K562 (cell line): ENCODE measurements around the gene CCDC15. TPM values are rescaled to one million over a fixed set of nuclear protein-coding genes. Genes with fewer than 3 reads are reported as not detected.

Experiments used
- CBX3 ChIP-seq, 2 experiments: IDR thresholded peaks; 1 replicate in 1 of 2; 2 replicates in 1 of 2; pipeline ENCODE4 v1.6.1; 2012; ENCODE audit warnings: inconsistent platforms in 2 of 2, low read length in 2 of 2, borderline replicate concordance in 1 of 2, control low read depth in 1 of 2
- CBX8 ChIP-seq: fragments of 200-600 bp; sonication (generic); IDR thresholded peaks from 2 replicates; pipeline ENCODE4 v1.6.1; 2012; ENCODE audit warnings: borderline replicate concordance, mixed run types, low read depth, mild to moderate bottlenecking, moderate library complexity, mixed read lengths, low read length, control low read depth, inconsistent platforms; ENCODE audit not compliant: poor library complexity, severe bottlenecking; ENCODE audit errors: extremely low read depth
- E2F4 ChIP-seq: sonication (generic); formaldehyde crosslinking; IDR thresholded peaks from 2 replicates; pipeline ENCODE4 v1.8.0; 2022; ENCODE audit warnings: mild to moderate bottlenecking, low read depth, missing genetic modification reagents
- FOXJ3 ChIP-seq: sonication (generic); formaldehyde crosslinking; IDR thresholded peaks from 2 replicates; pipeline ENCODE4 v1.4.0; 2020; ENCODE audit warnings: mild to moderate bottlenecking, missing genetic modification reagents
- GABPB2 ChIP-seq: fragments of 250-450 bp; sonication (Bioruptor Pico); conservative IDR thresholded peaks from 2 replicates; pipeline ENCODE4 v1.5.1; 2021; ENCODE audit warnings: mild to moderate bottlenecking
- GTF2F1 ChIP-seq: IDR thresholded peaks from 2 replicates; pipeline ENCODE4 v1.6.1; 2011; ENCODE audit warnings: low read depth, low read length, improper control_type of control experiment
- MLX ChIP-seq, 2 experiments: fragments of 450-650 bp in 1 of 2; sonication (generic) in 1 of 2; formaldehyde crosslinking; conservative IDR thresholded peaks; 2 replicates each; pipeline versions ENCODE4 v1.4.0 to v1.8.1; 2020 to 2022; ENCODE audit warnings: mild to moderate bottlenecking in 1 of 2, missing genetic modification reagents in 1 of 2
- MYC ChIP-seq, 2 experiments: fragments of 250-450 bp in 1 of 2; sonication (Bioruptor Pico) in 1 of 2; IDR thresholded peaks; 2 replicates each; pipeline versions ENCODE4 v1.5.1 to v1.6.1; 2012 to 2021; ENCODE audit warnings: low read depth in 2 of 2, borderline replicate concordance in 1 of 2, improper control_type of control experiment in 1 of 2, low read length in 1 of 2, mild to moderate bottlenecking in 1 of 2, moderate library complexity in 1 of 2
- NFIC ChIP-seq: fragments of 450-650 bp; IDR thresholded peaks from 2 replicates; pipeline ENCODE4 v1.6.1; 2017; ENCODE audit warnings: mild to moderate bottlenecking, inconsistent platforms
- NONO ChIP-seq, 2 experiments: fragments of 200-400 bp in 1 of 2; fragments of 450-650 bp in 1 of 2; formaldehyde crosslinking in 1 of 2; IDR thresholded peaks; 2 replicates each; pipeline ENCODE4 v1.6.1; 2017; ENCODE audit warnings: low read depth in 2 of 2, mild to moderate bottlenecking in 2 of 2, moderate library complexity in 2 of 2, low read length in 1 of 2
- PTRF ChIP-seq: fragments of 450-650 bp; IDR thresholded peaks from 2 replicates; pipeline ENCODE4 v1.6.1; 2016; ENCODE audit warnings: mild to moderate bottlenecking, missing genetic modification characterization, missing compliant biosample characterization
- RBM39 ChIP-seq: fragments of 200-400 bp; formaldehyde crosslinking; optimal IDR thresholded peaks from 2 replicates; pipeline ENCODE3; 2018; ENCODE audit warnings: low read depth, low read length
- TAL1 ChIP-seq: fragments of 450-650 bp; IDR thresholded peaks from 2 replicates; pipeline ENCODE4 v1.6.1; 2016; ENCODE audit warnings: mild to moderate bottlenecking
- TFAP4 ChIP-seq: sonication (generic); formaldehyde crosslinking; IDR thresholded peaks from 2 replicates; pipeline ENCODE4 v1.8.0; 2022; ENCODE audit warnings: missing genetic modification reagents, mild to moderate bottlenecking, moderate library complexity, borderline replicate concordance
- ZC3H11A ChIP-seq: IDR thresholded peaks from 2 replicates; pipeline ENCODE4 v1.6.1; 2012; ENCODE audit warnings: low read depth, low read length, improper control_type of control experiment
- ZSCAN32 ChIP-seq: fragments of 450-650 bp; formaldehyde crosslinking; IDR thresholded peaks from 2 replicates; pipeline ENCODE4 v1.4.0; 2020; ENCODE audit warnings: mild to moderate bottlenecking, moderate library complexity
- polyA plus RNA-seq, 8 experiments: library from polyadenylated mRNA; depleted of rRNA in 4 of 8; stranded (reverse) in 5 of 8; unstranded in 3 of 8; fragments of >200 nt; fragmentation: Nextera tagmentation in 2 of 8; fragmentation: Illumina TruSeq in 1 of 8; extraction: Ambion mirVana in 2 of 8; extraction: Trizol in 1 of 8; gene quantifications; 2 replicates each; pipeline versions ENCODE4 v1.2.1 to v1.2.3, GENCODE V29; 2011 to 2014; ENCODE audit warnings: inconsistent platforms in 1 of 8, missing spikeins in 1 of 8
- total RNA-seq, 7 experiments: library from RNA; depleted of rRNA in 6 of 7; stranded (reverse); fragments of >200 nt in 6 of 7; fragmentation: Illumina TruSeq in 2 of 7; extraction: Trizol in 2 of 7; gene quantifications; 2 replicates each; pipeline versions ENCODE4 v1.2.1 to v1.2.3, GENCODE V29; 2011 to 2021; ENCODE audit warnings: low replicate concordance in 1 of 7
- TF ChIP-seq, protein P1 (sequence below): fragments of 450-650 bp; IDR thresholded peaks from 2 replicates; pipeline ENCODE4 v1.6.1; 2018; ENCODE audit warnings: mild to moderate bottlenecking, low read depth; ENCODE audit not compliant: partially characterized antibody
- TF ChIP-seq, protein P2 (sequence below): sonication (generic); formaldehyde crosslinking; IDR thresholded peaks from 2 replicates; pipeline ENCODE4 v1.8.1; 2023; ENCODE audit warnings: mild to moderate bottlenecking, missing genetic modification reagents

CCDC15 gene
- total and polyA plus RNA-seq, 9 of the 15 experiments (the other 6 are each of a cell fraction or from before 2014, with no cell fraction given) = 1.9 to 9.2 (median 3.9) TPM

GRCh38 chr11:125074511-125075241 is 120.7 kb downstream of the CCDC15 start (continued):
- TF ChIP-seq PTRF (tag) (no peak), TAL1 (peak; percentile 85), TFAP4 (CRISPR knock-in tag) (peak; percentile 90), RBM39 (no peak), CBX8 (no peak), NFIC (peak; percentile 66), E2F4 (CRISPR knock-in tag) (no peak), GABPB2 (CRISPR knock-in tag) (no peak), NONO (IDR thresholded peaks at IDR 0.05; ENCODE audit: low read depth in 2 of 2, low read length in 1 of 2) (no peak), MLX (CRISPR knock-in tag; conservative IDR thresholded peaks at IDR 0.05) (no peak), FOXJ3 (CRISPR knock-in tag) (no peak), GTF2F1 (no peak), ZSCAN32 (CRISPR knock-in tag) (no peak), ZC3H11A (no peak), MYC (IDR thresholded peaks at IDR 0.05; ENCODE audit: low read depth, low read length) (peak; percentile 46; the same call in 1 of the 2 replicates), MYC (CRISPR knock-in tag; IDR thresholded peaks at IDR 0.05; ENCODE audit: borderline replicate concordance, low read depth) (no peak), CBX3 (IDR thresholded peaks at IDR 0.05; ENCODE audit: borderline replicate concordance in 1 of 2, low read length in 2 of 2) (0 out of 3 replicates have a peak, but pooled peaks of 1 of the 2 experiments have one; percentile 11)
- TF ChIP-seq, protein P1, sequence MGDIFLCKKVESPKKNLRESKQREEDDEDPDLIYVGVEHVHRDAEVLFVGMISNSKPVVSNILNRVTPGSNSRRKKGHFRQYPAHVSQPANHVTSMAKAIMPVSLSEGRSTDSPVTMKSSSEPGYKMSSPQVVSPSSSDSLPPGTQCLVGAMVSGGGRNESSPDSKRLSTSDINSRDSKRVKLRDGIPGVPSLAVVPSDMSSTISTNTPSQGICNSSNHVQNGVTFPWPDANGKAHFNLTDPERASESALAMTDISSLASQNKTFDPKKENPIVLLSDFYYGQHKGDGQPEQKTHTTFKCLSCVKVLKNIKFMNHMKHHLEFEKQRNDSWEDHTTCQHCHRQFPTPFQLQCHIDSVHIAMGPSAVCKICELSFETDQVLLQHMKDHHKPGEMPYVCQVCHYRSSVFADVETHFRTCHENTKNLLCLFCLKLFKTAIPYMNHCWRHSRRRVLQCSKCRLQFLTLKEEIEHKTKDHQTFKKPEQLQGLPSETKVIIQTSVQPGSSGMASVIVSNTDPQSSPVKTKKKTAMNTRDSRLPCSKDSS = no peak
- TF ChIP-seq, protein P2, sequence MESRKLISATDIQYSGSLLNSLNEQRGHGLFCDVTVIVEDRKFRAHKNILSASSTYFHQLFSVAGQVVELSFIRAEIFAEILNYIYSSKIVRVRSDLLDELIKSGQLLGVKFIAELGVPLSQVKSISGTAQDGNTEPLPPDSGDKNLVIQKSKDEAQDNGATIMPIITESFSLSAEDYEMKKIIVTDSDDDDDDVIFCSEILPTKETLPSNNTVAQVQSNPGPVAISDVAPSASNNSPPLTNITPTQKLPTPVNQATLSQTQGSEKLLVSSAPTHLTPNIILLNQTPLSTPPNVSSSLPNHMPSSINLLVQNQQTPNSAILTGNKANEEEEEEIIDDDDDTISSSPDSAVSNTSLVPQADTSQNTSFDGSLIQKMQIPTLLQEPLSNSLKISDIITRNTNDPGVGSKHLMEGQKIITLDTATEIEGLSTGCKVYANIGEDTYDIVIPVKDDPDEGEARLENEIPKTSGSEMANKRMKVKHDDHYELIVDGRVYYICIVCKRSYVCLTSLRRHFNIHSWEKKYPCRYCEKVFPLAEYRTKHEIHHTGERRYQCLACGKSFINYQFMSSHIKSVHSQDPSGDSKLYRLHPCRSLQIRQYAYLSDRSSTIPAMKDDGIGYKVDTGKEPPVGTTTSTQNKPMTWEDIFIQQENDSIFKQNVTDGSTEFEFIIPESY = no peak
